Subcutaneous adipose tissue (tissue), 4 donors: Measurements from ENCODE around the gene PANX1. TPM values are rescaled to one million over a fixed set of nuclear protein-coding genes. Genes with fewer than 3 reads are reported as not detected.

Experiments used
- CTCF ChIP-seq: fragments of 450-650 bp; IDR thresholded peaks from one replicate; pipeline ENCODE4 v1.5.1; 2016; ENCODE audit warnings: low read depth, mild to moderate bottlenecking, control low read depth, antibody characterized with exemption, moderate library complexity
- total RNA-seq, 4 donors: library from RNA; depleted of rRNA; stranded (reverse); fragments of >200 nt; gene quantifications; one replicate each; pipeline ENCODE4 v1.1.0, GENCODE V29; 2016

PANX1 gene
- total RNA-seq, 4 donors from 2014 or later, result 8.9 to 20.3 (median 19.6) TPM

DNA sequence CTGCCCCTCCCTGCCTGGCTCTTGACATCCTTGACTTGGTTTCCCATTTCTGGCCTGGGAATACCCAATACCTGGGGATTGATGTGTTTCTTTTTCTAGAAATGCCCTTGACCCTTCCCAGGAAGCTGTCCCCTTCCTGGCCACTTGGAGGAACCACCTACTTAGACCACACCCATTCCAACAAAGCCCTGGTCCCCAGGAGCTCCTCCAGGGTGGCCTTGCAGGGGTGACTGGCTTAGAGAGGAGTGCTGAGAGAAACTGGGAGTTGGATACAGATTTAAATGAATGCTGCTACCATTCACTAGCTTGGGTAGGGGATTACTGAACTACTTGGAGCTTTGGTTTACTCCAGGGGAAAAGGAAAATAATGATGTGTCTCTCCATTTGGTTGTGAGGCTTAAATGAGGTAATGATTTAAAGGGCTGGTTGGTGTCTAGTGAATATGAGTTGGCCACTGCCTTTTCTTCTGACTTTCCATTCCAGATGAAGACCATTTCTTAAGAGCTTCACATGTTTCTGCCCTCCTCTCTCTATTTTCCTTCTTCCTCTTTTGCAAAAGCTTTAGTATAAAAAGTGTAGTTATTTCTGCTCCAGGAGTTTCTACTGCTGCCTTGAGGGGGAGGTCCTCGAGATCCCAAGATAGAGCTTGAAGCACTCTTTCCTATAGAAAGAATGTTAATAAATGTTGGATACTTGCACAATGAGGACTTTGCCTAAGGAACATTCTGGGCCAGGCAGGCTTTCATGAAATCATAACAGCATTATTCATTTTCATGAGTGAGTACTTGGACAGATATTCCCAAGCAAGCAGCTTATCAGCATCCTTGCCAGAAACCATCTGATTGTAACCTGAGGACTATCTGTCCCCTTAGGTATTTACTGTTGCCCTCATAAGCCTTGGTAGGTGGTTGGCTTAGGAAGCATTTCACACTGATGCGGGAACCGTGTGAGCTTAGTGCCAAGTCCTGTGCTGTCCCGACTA lies 22.4 kb downstream of the PANX1 start:
- TF ChIP-seq CTCF, result no peak

- TF ChIP-seq CTCF, result no peak
These were observed 23.4 kb downstream of the PANX1 start for GRCh38 chr11:94151903-94152677.

GRCh38 chr11:94152678-94153065 lies 24.0 kb downstream of the PANX1 start:
- no peak for TF ChIP-seq CTCF

- TF ChIP-seq CTCF, result no peak
These were observed 24.7 kb downstream of the PANX1 start for GRCh38 chr11:94153320-94153719.

DNA sequence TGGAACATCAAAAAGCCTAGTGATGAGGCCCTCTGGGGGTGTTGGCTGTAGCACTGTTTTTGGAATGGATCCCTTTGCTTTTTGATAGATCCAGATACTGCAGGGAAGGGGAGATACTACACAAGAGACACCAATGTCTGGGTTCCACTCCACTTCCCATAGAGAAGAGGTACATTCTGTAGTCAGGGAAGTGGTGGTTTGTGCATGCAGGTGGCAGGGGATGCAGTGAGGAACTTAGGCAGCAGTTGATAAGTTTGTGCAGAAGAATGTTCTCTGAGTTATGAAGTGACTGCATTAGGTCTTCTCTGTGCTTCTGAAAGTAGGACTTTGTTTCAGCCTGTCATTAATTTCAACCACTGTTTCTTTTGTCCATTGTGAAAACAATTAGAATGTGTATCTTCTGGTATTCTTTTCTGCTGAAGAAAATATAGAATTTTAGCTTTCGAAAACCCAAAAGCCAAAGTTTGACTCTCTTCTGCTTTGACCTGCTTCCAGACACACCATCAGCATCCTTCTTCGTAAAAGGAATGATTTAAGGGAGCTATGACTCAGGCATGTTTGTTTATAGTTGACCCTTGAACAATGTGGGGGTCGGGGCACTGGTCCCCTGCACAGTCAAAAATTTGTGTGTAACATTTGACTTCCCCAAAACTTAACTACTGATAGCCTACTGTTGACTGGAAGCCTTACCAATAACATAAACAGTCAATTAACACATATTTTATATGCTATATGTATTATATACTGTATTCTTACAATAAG lies 25.6 kb downstream of the PANX1 start:
- no peak for TF ChIP-seq CTCF

- no peak for TF ChIP-seq CTCF
These were observed 40.2 kb downstream of the PANX1 start for GRCh38 chr11:94168882-94169281.
